Measurements from ENCODE around the gene ANKRD24. TPM values are rescaled to one million over a fixed set of nuclear protein-coding genes. Genes with fewer than 3 reads are reported as not detected.
A peak's percentile ranks its signal among the peaks of the same experiment; 100 is the strongest.

The ANKRD24 gene
- polyA plus RNA-seq, 1 experiment = 0.11 TPM

DNA sequence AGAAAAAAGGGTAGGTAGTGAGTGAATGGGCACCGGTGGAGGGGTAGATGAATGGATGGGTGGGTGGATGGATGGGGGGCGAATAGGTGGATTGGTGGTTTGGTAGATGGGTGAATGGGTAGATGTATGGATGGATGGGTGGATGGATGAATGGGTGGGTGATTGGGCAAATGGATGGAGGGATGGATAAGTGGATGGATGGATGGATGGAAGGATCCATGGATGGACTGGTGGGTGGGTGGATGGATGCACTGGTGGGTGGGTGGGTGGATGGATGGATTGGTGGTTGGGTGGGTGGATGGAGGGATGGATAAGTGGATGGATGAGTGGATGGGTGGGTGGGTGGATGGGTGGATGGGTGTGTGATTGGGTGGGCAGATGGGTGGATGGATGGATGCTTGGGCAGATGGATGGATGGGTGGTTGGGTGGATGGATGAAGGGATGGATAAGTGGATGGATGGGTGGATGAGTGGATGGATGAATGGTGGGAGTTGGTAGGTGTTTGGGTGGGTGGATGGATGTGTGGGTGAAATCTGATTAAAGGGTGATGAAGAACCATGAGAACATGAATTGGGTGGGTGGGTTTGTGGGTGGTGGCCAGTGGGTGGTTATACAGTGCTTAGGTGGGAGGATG lies 2.3 kb downstream of the ANKRD24 start:
- H3K4me3 ChIP-seq (ENCODE audit: low read depth, low read length) = no peak overlapping the region
- CTCF ChIA-PET = no interaction called here
- TF ChIP-seq, protein P1, sequence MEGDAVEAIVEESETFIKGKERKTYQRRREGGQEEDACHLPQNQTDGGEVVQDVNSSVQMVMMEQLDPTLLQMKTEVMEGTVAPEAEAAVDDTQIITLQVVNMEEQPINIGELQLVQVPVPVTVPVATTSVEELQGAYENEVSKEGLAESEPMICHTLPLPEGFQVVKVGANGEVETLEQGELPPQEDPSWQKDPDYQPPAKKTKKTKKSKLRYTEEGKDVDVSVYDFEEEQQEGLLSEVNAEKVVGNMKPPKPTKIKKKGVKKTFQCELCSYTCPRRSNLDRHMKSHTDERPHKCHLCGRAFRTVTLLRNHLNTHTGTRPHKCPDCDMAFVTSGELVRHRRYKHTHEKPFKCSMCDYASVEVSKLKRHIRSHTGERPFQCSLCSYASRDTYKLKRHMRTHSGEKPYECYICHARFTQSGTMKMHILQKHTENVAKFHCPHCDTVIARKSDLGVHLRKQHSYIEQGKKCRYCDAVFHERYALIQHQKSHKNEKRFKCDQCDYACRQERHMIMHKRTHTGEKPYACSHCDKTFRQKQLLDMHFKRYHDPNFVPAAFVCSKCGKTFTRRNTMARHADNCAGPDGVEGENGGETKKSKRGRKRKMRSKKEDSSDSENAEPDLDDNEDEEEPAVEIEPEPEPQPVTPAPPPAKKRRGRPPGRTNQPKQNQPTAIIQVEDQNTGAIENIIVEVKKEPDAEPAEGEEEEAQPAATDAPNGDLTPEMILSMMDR (IDR thresholded peaks at IDR 0.05; ENCODE audit: low read depth, low read length) = no peak
- POLR2A ChIA-PET = no interaction called here
- H3K27ac ChIP-seq (ENCODE audit: low read depth, low read length) = no peak overlapping the region
- H3K27me3 ChIP-seq (ENCODE audit: control insufficient read depth, insufficient read depth, low read length) = no peaks in the 10 kb centered on the region
- DNase-seq (ENCODE audit: low read depth, low spot score) = no peak
- peaks cover 4% of the 10 kb centered on the region; the same call in 1 of the 2 replicates for H3K9me3 ChIP-seq (ENCODE audit: control insufficient read depth, insufficient read depth, low read length)

DNA sequence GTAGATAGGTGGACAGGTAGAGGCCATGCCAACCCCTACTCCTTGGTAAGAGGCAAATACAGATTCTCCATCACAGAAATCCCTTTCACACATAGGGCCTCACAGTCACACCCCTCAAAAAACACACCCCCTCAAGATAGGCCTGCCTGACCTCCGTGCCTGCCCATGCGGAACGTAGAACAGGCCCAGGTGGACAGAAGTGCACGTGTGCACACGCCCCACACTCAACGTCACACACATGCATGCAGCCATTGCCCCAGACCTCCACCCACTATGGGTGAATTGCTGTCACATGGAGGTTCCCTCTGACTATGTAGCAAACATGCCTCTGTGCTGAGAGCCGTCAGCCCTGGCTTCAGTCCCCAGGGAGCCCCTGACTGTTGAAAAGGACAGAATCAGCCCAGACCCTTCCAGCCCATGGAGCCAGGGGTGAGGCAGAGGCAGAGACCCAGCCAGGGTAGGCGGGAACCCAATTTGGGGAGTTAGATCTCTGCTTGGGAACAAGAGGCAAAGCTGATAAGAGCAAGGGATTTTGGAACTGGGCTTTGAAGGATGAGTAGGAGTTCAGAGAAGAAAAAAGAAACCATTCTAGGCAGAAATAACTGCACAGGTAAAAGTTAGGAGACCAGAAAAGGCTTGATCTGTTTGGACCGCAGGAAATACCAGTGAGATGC lies 3.1 kb downstream of the ANKRD24 start:
- POLR2A ChIA-PET = no interaction called here
- TF ChIP-seq, protein P1 (IDR thresholded peaks at IDR 0.05; ENCODE audit: low read depth, low read length) = no peak
- DNase-seq (ENCODE audit: low read depth, low spot score) = no peak
- CTCF ChIA-PET = interaction anchor here (1.6 kb wide), 1 partner anchor 17 kb away, joined by 4 read pairs; no protein-coding TSS in a partner anchor
- peaks cover 4% of the 10 kb centered on the region; the same call in 1 of the 2 replicates for H3K9me3 ChIP-seq (ENCODE audit: control insufficient read depth, insufficient read depth, low read length)
- H3K27me3 ChIP-seq (ENCODE audit: control insufficient read depth, insufficient read depth, low read length) = no peaks in the 10 kb centered on the region
- H3K27ac ChIP-seq (ENCODE audit: low read depth, low read length) = no peak overlapping the region
- H3K4me3 ChIP-seq (ENCODE audit: low read depth, low read length) = no peak overlapping the region

DNA sequence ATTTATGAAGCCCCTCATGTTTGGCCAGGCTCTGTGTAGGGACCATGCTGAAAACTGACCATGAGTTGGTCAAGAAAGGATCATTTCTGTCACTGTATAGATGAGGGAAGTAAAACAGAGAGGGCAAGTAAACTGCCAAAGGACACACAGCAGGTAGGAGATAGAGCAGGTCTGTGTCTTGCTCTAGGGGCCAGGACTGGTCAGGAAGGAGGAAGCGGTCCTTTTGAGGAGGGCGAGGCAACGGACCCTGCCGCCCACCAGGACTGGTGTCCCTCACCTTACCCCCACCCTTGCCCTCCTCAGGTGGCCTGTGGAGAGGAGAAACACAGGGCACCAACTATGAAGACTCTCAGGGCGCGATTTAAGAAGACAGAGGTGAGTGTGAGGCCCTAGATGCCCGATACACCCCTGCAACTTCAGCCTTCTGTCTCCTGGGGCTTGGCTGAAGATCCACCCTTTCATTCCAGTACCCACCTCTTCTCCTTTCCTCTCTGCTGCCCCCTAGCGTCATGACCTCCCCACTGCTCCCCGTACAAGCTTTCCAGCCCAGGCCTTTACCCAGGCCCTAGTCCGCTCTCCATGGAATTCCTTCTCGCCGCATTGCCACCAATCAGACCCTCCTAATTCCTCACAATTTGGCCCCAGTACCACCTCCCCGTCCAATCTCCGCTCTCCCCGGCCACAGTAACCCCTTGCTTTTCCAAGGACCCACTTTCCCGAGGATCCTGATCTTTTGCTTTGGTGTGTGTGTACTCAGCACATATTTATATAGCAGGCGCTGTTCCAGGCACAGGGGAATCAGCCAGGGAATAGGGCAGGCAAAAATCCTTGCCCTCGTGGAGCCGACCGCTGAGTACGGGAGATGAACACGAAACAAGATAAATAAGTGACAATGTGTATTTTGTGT lies 3.9 kb downstream of the ANKRD24 start:
- peak; percentile 39 for DNase-seq (ENCODE audit: low read depth, low spot score)
- ChIA-PET POLR2A (interaction anchor here (0.6 kb wide), 1 partner anchor 201 kb away, joined by 4 read pairs; the partner anchor contains the start of gene EEF2), CTCF (interaction anchor here (1.2 to 1.6 kb wide), 2 partner anchors 16 to 196 kb away, joined by 4 read pairs; no protein-coding TSS in a partner anchor)
- Histone ChIP-seq H3K9me3 (ENCODE audit: control insufficient read depth, insufficient read depth, low read length) (peaks cover 4% of the 10 kb centered on the region; the same call in 1 of the 2 replicates), H3K27me3 (ENCODE audit: control insufficient read depth, insufficient read depth, low read length) (no peaks in the 10 kb centered on the region), H3K27ac (ENCODE audit: low read depth, low read length) (no peak overlapping the region), H3K4me3 (ENCODE audit: low read depth, low read length) (no peak overlapping the region)
- TF ChIP-seq, protein P1 (IDR thresholded peaks at IDR 0.05; ENCODE audit: low read depth, low read length) = peak; percentile 89

DNA sequence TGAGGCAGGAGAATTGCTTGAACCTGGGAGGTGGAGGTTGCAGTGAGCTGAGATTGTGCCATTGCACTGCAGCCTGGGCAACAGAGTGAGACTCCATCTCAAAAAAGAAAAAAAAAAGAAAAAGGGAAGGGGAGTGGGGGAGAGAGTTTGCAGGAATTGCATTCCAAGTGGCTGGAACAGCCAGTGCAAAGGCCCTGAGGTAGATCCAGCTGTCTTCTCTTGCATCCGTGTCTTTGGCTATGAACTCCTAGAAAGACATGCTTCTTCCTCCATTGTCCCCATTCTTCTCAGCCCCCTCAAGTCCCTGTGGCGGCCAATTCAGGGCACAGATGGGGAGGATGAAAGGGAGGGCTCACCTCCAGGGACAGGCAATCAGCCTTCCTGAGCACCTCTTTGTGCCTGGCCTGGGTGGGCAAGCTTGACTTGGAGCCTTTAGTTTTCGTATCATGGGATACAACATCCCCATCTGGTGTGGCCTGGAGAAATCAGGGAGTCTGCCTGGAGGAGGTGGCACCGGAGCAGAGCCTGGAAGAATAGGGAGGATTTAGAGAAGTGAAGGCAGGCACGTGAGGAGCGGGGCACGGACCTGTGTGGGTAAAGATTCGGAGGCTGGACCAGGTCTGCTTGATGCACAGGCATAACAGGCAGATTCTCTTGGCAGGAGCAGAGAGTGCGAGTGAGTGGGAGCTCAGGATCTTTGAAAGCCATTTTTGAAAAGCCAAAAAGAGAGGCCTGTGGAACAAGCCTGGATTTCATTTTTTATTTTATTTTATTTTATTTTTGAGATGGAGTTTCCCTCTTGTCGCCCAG lies 5.0 kb downstream of the ANKRD24 start:
- ChIA-PET POLR2A (no interaction called here), CTCF (interaction anchor here (0.7 to 1.2 kb wide), 3 partner anchors 15 to 200 kb away, joined by 4 to 16 read pairs (median 7); no protein-coding TSS in a partner anchor)
- no peaks in the 10 kb centered on the region for H3K9me3 ChIP-seq (ENCODE audit: control insufficient read depth, insufficient read depth, low read length)
- H3K27me3 ChIP-seq (ENCODE audit: control insufficient read depth, insufficient read depth, low read length) = no peaks in the 10 kb centered on the region
- H3K4me3 ChIP-seq (ENCODE audit: low read depth, low read length) = no peak overlapping the region
- no peak for DNase-seq (ENCODE audit: low read depth, low spot score)
- H3K27ac ChIP-seq (ENCODE audit: low read depth, low read length) = no peak overlapping the region
- TF ChIP-seq, protein P1 (IDR thresholded peaks at IDR 0.05; ENCODE audit: low read depth, low read length) = no peak
